ENCODE data around the gene PIAS4. TPM values are rescaled to one million over a fixed set of nuclear protein-coding genes. Genes with fewer than 3 reads are reported as not detected.
A peak's percentile ranks its signal among the peaks of the same experiment; 100 is the strongest.

Gene PIAS4
- total and polyA plus RNA-seq, 2 of the 13 experiments (the other 11 are each of a cell fraction or from before 2014, with no cell fraction given) = 9.0 to 20.1 TPM

GRCh38 chr19:3984908-3985642 is 22.5 kb upstream of the PIAS4 start, which contains the start of gene EEF2 (continued):
- TF ChIP-seq ATF3 (CRISPR knock-in tag; IDR thresholded peaks at IDR 0.05) (peak; percentile 86), PBX2 (CRISPR knock-in tag; IDR thresholded peaks at IDR 0.05) (no peak), SP1 (IDR thresholded peaks at IDR 0.05) (no peak), SP1 (CRISPR knock-in tag; IDR thresholded peaks at IDR 0.05) (peak; percentile 79), YEATS4 (CRISPR knock-in tag; IDR thresholded peaks at IDR 0.05; ENCODE audit: borderline replicate concordance) (peak; percentile 95), TBP (CRISPR knock-in tag; IDR thresholded peaks at IDR 0.05) (peak; percentile 80; the same call in 1 of the 2 replicates), SNAI1 (CRISPR knock-in tag; IDR thresholded peaks at IDR 0.05; ENCODE audit: borderline replicate concordance) (no peak), SMYD3 (CRISPR knock-in tag; IDR thresholded peaks at IDR 0.05) (peak; percentile 84; the same call in 1 of the 2 replicates), SUZ12 (IDR thresholded peaks at IDR 0.05; ENCODE audit: low read depth, low read length) (no peak), GABPA (IDR thresholded peaks at IDR 0.05; ENCODE audit: low read depth, low read length) (no peak), GABPA (CRISPR knock-in tag; IDR thresholded peaks at IDR 0.05; ENCODE audit: low read depth) (peak; percentile 42; the same call in 1 of the 2 replicates), ZBTB26 (CRISPR knock-in tag; IDR thresholded peaks at IDR 0.05; ENCODE audit: borderline replicate concordance) (0 out of 2 replicates have a peak, but pooled peaks have one; percentile 68), ZMYM3 (CRISPR knock-in tag; IDR thresholded peaks at IDR 0.05) (0 out of 2 replicates have a peak, but pooled peaks have one; percentile 12), ZNF124 (CRISPR knock-in tag; IDR thresholded peaks at IDR 0.05) (no peak), MEF2D (CRISPR knock-in tag; IDR thresholded peaks at IDR 0.05) (peak; percentile 66; the same call in 1 of the 2 replicates), ARNTL (CRISPR knock-in tag; IDR thresholded peaks at IDR 0.05) (peak; percentile 54; the same call in 1 of the 2 replicates), ZBTB40 (IDR thresholded peaks at IDR 0.05) (no peak), ZBTB40 (CRISPR knock-in tag; IDR thresholded peaks at IDR 0.05) (peak; percentile 20; the same call in 1 of the 2 replicates), CREB1 (IDR thresholded peaks at IDR 0.05) (peak; percentile 92), CREB1 (CRISPR knock-in tag; IDR thresholded peaks at IDR 0.05) (peak; percentile 86)

Data from HepG2 (cell line).